ENCODE results near the gene HUS1B. TPM values are rescaled to one million over a fixed set of nuclear protein-coding genes. Genes with fewer than 3 reads are reported as not detected.

Gene HUS1B
- total and polyA plus RNA-seq, 2 of the 8 experiments (the other 6 are each of a cell fraction or from before 2014, with no cell fraction given): 0.48 to 1.1 TPM

DNA sequence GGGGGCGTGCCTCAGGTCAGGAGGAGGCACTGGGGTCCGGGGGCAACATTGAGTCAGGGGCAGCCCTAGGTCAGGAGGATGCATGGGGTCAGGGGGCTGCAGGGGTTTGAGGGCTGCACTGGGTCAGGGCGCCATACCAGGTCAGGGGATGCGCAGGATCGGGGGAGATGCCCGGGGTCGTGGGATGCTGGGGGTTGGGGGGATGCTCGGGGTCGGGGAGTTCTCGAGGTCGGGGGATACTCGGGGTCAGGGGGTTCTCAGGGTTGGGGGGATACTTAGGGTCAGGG lies 36.8 kb upstream of the HUS1B start (continued):
- TF ChIP-seq, protein P1, sequence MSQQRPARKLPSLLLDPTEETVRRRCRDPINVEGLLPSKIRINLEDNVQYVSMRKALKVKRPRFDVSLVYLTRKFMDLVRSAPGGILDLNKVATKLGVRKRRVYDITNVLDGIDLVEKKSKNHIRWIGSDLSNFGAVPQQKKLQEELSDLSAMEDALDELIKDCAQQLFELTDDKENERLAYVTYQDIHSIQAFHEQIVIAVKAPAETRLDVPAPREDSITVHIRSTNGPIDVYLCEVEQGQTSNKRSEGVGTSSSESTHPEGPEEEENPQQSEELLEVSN (IDR thresholded peaks at IDR 0.05): no peak
- no peak for TF ChIP-seq TAF7 (optimal IDR thresholded peaks at IDR 0.05; ENCODE audit: borderline replicate concordance, low read depth, low read length)
- TF ChIP-seq SP4 (IDR thresholded peaks at IDR 0.05; ENCODE audit: low read length): no peak
